GM12874 (cell line): ENCODE measurements around the gene TAOK3.

Experiments used
- TF ChIP-seq, protein P1 (sequence below): IDR thresholded peaks from 2 replicates; pipeline ENCODE4 v1.5.1; 2011; ENCODE audit warnings: low read depth, mild to moderate bottlenecking, control low read depth, low read length, moderate library complexity; ENCODE audit not compliant: insufficient read depth

Gene TAOK3

DNA sequence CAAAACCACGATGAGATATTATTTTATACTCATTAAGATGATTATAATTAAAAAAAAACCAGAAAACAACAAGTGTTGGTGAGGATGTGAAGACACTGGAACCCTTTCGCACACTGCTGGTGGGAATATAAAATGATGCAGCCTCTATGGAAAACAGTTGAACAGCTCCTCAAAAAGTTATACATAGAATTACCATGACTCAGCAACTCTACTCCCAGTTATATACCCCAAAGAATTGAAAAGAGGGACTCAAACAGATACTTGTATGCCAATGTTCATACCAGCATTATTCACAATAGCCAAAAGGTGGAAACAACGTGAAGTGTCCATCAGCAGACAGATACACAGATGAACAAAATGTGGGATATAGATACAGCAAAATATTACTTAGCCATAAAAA, 53.1 kb downstream of the TAOK3 start:
- TF ChIP-seq, protein P1, sequence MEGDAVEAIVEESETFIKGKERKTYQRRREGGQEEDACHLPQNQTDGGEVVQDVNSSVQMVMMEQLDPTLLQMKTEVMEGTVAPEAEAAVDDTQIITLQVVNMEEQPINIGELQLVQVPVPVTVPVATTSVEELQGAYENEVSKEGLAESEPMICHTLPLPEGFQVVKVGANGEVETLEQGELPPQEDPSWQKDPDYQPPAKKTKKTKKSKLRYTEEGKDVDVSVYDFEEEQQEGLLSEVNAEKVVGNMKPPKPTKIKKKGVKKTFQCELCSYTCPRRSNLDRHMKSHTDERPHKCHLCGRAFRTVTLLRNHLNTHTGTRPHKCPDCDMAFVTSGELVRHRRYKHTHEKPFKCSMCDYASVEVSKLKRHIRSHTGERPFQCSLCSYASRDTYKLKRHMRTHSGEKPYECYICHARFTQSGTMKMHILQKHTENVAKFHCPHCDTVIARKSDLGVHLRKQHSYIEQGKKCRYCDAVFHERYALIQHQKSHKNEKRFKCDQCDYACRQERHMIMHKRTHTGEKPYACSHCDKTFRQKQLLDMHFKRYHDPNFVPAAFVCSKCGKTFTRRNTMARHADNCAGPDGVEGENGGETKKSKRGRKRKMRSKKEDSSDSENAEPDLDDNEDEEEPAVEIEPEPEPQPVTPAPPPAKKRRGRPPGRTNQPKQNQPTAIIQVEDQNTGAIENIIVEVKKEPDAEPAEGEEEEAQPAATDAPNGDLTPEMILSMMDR, result no peak

DNA sequence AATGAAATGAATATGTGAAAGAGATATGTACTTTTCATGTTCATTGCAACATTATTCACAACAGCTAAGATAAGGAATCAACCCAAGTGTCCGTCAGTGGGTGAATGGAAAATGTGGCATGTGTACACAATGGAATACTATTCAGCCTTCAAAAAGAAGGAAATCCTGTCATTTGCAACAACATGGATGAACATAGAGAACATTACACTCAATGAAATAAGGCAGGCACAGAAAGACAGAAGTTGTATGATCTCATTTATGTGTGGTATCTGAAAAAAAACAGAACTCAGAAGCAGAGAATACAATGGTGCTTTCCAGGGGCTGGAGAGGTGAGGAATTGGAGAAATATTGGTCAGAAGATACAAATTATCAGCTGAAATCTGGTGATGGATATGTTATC, 54.0 kb downstream of the TAOK3 start:
- TF ChIP-seq, protein P1, result no peak

DNA sequence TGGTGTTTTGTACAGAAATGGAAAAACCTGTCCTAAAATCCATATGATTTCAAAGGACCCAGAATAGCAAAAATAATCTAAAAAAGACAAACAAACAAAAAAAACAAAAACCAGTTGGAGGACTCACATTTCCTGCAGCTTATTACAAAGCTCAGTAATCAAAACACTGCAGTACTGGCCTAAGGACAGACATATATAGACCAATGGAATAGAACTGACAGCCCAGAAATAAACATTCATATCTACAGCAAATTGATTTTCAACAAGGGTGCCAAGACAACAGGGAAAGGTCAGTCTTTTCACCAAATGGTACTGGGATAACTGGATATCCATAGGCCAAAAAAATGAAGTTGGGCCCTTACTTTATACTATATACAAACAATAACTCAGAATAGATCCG, 55.0 kb downstream of the TAOK3 start:
- TF ChIP-seq, protein P1, result no peak

DNA sequence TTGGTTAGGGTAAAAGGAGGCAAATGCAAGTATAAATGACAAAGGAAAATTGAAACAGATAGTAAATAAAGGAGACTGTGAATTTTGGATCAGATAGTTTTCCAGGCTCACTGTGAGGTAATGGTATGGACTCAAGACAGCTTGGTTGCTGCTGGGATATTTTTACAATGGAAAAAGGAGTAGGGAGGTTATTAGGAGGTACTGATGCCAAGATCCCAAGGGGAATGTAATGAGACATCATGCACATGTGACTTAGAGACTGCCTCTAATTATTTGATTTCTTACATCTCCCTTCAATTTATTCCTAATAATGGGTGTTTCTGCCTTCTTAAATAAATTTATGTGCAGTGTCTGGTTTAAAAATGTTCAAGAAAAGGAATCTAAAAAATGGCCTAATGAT, 56.9 kb downstream of the TAOK3 start:
- TF ChIP-seq, protein P1, result no peak

DNA sequence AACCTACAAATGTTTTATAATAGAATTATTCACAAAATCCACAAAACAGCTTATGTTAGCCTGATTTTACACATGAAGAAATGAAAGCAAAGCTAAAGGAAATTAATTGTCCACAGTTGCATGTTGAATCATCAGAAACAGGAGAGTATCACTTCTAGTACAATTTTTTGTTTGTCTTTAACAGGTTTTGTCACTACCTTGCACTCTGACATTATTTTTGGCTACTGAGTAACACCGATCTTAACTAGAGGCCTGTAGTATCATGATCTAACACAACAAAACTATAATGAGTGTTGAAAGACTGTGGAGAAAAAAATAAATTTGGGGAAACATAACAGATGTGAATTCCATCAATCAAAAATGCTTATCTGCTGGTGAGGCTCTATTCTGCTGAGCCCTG, 60.1 kb downstream of the TAOK3 start:
- TF ChIP-seq, protein P1, result no peak

DNA sequence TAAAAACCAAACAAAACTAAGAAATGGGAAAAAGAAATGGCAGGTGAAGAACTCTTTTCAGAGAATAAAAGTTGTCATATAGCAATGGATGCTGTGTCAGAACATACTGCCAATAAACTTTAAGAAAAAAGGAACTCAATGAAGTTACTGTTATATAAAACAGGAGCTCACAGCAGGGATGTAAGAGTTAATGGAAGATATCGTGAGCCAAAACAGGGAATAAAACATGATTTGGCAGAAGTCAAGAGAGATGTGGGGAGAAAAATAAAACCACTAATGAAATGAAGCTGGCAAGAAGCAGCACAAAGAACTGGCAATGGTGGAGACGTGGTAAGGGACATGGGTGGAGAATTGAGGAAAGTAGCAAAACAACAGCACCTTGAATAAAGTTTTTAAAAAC, 61.0 kb downstream of the TAOK3 start:
- TF ChIP-seq, protein P1, result no peak

DNA sequence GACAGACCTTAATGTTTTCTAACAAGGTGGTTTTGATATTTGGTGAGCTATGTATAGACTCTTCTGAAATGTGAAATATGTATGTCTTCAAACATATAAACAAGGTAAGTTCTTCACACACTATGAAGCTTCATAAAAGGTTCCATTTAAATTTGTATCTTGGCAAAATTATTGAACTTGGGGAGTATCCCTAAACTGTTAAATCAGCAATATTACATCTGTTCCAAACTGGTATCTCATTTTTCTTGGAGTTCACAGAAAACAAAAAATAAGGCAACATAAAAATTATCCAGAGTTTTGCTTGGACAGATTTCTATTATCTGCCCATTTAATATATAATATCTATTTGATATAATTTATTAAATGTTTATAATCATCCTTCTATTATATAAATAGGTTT, 62.4 kb downstream of the TAOK3 start:
- TF ChIP-seq, protein P1, result no peak
